Measurements from ENCODE around the gene DNMBP. TPM values are rescaled to one million over a fixed set of nuclear protein-coding genes. Genes with fewer than 3 reads are reported as not detected.

Gene DNMBP
- total RNA-seq, 4 donors from 2014 or later, result 17.9 to 37.6 (median 20.6) TPM

DNA sequence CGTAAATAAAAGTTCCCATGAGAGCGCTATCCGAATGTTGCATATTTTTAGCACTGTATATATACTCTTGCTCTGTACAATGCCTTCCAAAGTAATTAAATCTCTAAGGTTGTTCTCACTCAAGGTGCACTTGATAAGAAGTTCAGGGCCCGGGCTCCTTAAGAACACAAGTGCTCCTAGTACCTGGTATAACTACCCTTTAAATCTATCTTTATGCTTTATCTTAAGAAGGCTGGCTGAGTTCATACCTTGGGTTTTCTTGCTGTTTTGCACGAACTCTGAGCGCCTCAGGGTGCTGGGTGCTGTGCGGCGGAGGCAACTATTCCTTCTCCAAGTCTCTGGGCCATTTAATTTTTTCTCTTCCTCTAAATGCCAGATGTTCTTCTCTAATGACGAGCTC, 80.4 kb downstream of the DNMBP start:
- no peaks in the 10 kb centered on the region for H3K9me3 ChIP-seq
- WGBS, 2 donors (ENCODE audit: low coverage in 1 of 2), result 85 to 94% methylated on average over 9 of the region's 9 CpGs
- H3K27ac ChIP-seq, result no peak overlapping the region
- peaks cover 0 to 74% (median 29%) of the 10 kb centered on the region in 3 donors for H3K4me1 ChIP-seq
- no peak for ATAC-seq
- TF ChIP-seq POLR2A (IDR thresholded peaks at IDR 0.05), result no peak
- no peaks in the 10 kb centered on the region for H3K36me3 ChIP-seq
- H3K4me3 ChIP-seq, result no peak overlapping the region
- no peaks in the 10 kb centered on the region for H3K27me3 ChIP-seq

DNA sequence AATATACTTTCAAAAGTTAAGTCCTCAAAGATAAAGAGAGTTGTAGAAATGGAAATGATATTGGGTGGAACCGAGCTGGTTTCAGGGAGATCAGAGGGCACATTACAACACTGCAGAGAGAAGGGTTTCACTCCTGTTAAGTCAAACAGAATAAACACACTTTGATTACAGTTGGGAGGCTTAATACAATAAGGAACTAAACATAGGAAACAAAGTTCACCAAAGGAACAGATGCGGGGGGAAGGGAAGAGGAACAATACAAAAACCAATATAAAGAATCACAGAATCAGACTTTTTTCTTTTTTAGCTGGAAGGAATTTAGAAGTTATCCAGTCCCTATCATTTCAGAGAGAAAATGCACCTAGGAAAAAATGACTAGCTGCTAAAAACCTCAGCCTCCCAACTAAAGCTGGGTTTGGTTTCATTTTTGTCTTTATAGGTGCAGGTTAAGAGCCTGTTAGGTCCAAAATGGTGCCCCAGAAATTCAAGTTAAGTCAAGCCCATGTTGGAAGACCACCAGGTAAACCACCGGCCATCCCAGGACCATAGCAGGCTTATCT, 81.9 kb downstream of the DNMBP start:
- WGBS, 2 donors (ENCODE audit: low coverage in 1 of 2), result 50 to 75% methylated on average over 2 to 3 of the region's 3 CpGs
- peak overlapping the region in 1 of 2 donors; percentile 16 for H3K4me3 ChIP-seq
- no peaks in the 10 kb centered on the region for H3K27me3 ChIP-seq
- H3K27ac ChIP-seq, result peak overlapping the region; percentile 2 to 51 (median 36)
- peaks cover 0 to 75% (median 29%) of the 10 kb centered on the region in 3 donors for H3K4me1 ChIP-seq
- ATAC-seq, result peak; percentile 53
- no peaks in the 10 kb centered on the region for H3K9me3 ChIP-seq
- TF ChIP-seq CTCF (IDR thresholded peaks at IDR 0.05) (no peak), POLR2A (IDR thresholded peaks at IDR 0.05) (no peak), EP300 (IDR thresholded peaks at IDR 0.05) (no peak), POLR2AphosphoS5 (IDR thresholded peaks at IDR 0.05) (no peak)
- no peaks in the 10 kb centered on the region for H3K36me3 ChIP-seq

DNA sequence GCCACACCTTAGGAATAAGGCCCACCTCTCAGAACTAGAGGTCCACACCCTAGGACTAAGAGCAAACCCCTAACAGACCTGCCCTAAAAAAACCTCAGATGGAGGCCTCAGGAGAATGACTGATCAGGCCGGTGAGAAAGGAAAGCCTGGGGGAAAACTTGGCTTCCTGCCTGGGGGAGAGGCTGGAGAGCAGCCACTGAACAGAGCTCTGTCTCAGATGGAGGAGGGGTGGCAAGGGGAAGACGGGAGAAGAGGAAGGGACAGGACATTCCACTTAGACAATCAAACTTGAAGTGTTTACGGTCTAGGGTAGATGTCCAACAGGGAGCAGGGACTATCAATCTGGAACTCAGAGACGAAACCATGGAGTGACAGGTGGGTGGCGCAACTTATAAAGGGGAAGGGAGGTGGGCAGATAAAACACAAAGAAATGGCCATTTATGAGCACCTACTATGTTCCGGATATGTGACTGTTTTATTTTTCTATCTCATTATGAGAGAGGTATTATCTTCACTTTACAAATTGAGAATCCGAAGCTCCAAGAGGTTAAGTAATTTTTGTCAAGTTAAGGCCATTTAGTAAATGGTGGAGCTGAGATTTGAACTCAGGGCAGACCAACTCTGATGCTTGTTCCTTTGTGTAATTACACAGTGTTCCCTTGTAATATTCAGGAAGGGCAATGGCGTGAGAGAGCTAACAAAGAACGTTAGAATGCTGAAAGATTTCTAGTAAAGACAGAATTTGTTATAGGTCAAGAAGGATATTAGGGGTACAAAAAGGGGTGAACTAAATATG, 82.6 kb downstream of the DNMBP start:
- WGBS, 2 donors (ENCODE audit: low coverage in 1 of 2), result 45 to 53% methylated on average over 9 of the region's 9 CpGs
- no peak for TF ChIP-seq CTCF (IDR thresholded peaks at IDR 0.05)
- TF ChIP-seq POLR2AphosphoS5 (IDR thresholded peaks at IDR 0.05), result no peak
- TF ChIP-seq EP300 (IDR thresholded peaks at IDR 0.05), result no peak
- TF ChIP-seq POLR2A (IDR thresholded peaks at IDR 0.05), result no peak
- no peaks in the 10 kb centered on the region for H3K9me3 ChIP-seq
- no peaks in the 10 kb centered on the region for H3K27me3 ChIP-seq
- H3K27ac ChIP-seq, result peak overlapping the region in 2 of 4 donors; percentile 43 to 51
- no peaks in the 10 kb centered on the region for H3K36me3 ChIP-seq
- no peak for ATAC-seq
- H3K4me1 ChIP-seq, result peaks cover 0 to 72% (median 29%) of the 10 kb centered on the region in 3 donors
- no peak overlapping the region for H3K4me3 ChIP-seq

- ATAC-seq, result no peak
- Histone ChIP-seq H3K4me1 (peaks cover 0 to 54% (median 19%) of the 10 kb centered on the region in 3 donors), H3K36me3 (no peaks in the 10 kb centered on the region), H3K4me3 (no peak overlapping the region), H3K27ac (no peak overlapping the region), H3K27me3 (no peaks in the 10 kb centered on the region), H3K9me3 (no peaks in the 10 kb centered on the region)
- 56 to 64% methylated on average over 2 to 3 of the region's 3 CpGs for WGBS, 2 donors (ENCODE audit: low coverage in 1 of 2)
- no peak for TF ChIP-seq POLR2A (IDR thresholded peaks at IDR 0.05)
- no peak for TF ChIP-seq POLR2AphosphoS5 (IDR thresholded peaks at IDR 0.05)
- TF ChIP-seq EP300 (IDR thresholded peaks at IDR 0.05), result no peak
- TF ChIP-seq CTCF (IDR thresholded peaks at IDR 0.05), result no peak
Observed at GRCh38 chr10:99924451-99925255, 85.1 kb downstream of the DNMBP start.

GRCh38 chr10:99921948-99922347, 87.8 kb downstream of the DNMBP start:
- Histone ChIP-seq H3K27me3 (no peaks in the 10 kb centered on the region), H3K4me1 (peaks cover 0 to 43% (median 11%) of the 10 kb centered on the region in 3 donors), H3K27ac (no peak overlapping the region), H3K4me3 (no peak overlapping the region), H3K36me3 (no peaks in the 10 kb centered on the region), H3K9me3 (no peaks in the 10 kb centered on the region)
- TF ChIP-seq POLR2A (IDR thresholded peaks at IDR 0.05), result no peak
- no peak for TF ChIP-seq CTCF (IDR thresholded peaks at IDR 0.05)
- TF ChIP-seq EP300 (IDR thresholded peaks at IDR 0.05), result no peak
- no peak for TF ChIP-seq POLR2AphosphoS5 (IDR thresholded peaks at IDR 0.05)
- WGBS, 2 donors (ENCODE audit: low coverage in 1 of 2), result 53 to 93% methylated on average over 2 of the region's 2 CpGs
- ATAC-seq, result no peak
